Globus pallidus (tissue), 1 donor: ENCODE data around the gene DHDDS.
A peak's percentile ranks its signal among the peaks of the same experiment; 100 is the strongest.
"Not testable (repeated sequence)": the region's sequence is repeated elsewhere in the genome, so short reads cannot be mapped to it uniquely, and the experiment has no call there.

ENCODE experiments used
- DNase-seq: peaks from one replicate; pipeline ENCODE4 v3.0.0-alpha.2; 2015; ENCODE audit warnings: low spot score

DHDDS gene

GRCh38 chr1:26431979-26432695 is at the start of gene DHDDS:
Gene DHDDS, plus strand, starts transcription at chr1:26432321. Its CDS starts 625 bp downstream, at chr1:26432946.
- DNase-seq, result peak; percentile 98

- no peak for DNase-seq
Observed at GRCh38 chr1:26384076-26384475, 48.0 kb upstream of the DHDDS start.

GRCh38 chr1:26385063-26385462 is 47.1 kb upstream of the DHDDS start:
- DNase-seq, result not testable (repeated sequence)

GRCh38 chr1:26387447-26387846 is 44.7 kb upstream of the DHDDS start:
- DNase-seq, result no peak

- DNase-seq, result no peak
Observed at GRCh38 chr1:26388791-26389445, 43.2 kb upstream of the DHDDS start.

- DNase-seq, result no peak
Observed at GRCh38 chr1:26389604-26390247, 42.4 kb upstream of the DHDDS start.

GRCh38 chr1:26391450-26391849 is 40.7 kb upstream of the DHDDS start:
- peak; percentile 63 for DNase-seq

GRCh38 chr1:26395754-26396153 is 36.4 kb upstream of the DHDDS start:
- no peak for DNase-seq

- DNase-seq, result no peak
Observed at GRCh38 chr1:26399034-26399433, 33.1 kb upstream of the DHDDS start.

GRCh38 chr1:26401891-26402290 is 30.2 kb upstream of the DHDDS start:
- no peak for DNase-seq

- no peak for DNase-seq
Observed at GRCh38 chr1:26403656-26404055, 28.5 kb upstream of the DHDDS start.

GRCh38 chr1:26404641-26405040 is 27.5 kb upstream of the DHDDS start:
- DNase-seq, result no peak

GRCh38 chr1:26405281-26405915 is 26.7 kb upstream of the DHDDS start:
- DNase-seq, result no peak

GRCh38 chr1:26408604-26409003 is 23.5 kb upstream of the DHDDS start:
- DNase-seq, result peak; percentile 64

- no peak for DNase-seq
Observed at GRCh38 chr1:26409191-26409807, 22.8 kb upstream of the DHDDS start.

- no peak for DNase-seq
Observed at GRCh38 chr1:26410706-26411623, 21.2 kb upstream of the DHDDS start, which contains the start of gene LIN28A. Gene LIN28A, plus strand, starts transcription at chr1:26410817. Its CDS starts 75 bp downstream, at chr1:26410892.

- DNase-seq, result no peak
Observed at GRCh38 chr1:26411624-26412074, 20.5 kb upstream of the DHDDS start.

GRCh38 chr1:26412180-26412840 is 19.8 kb upstream of the DHDDS start:
- no peak for DNase-seq

GRCh38 chr1:26413031-26413430 is 19.1 kb upstream of the DHDDS start:
- no peak for DNase-seq

GRCh38 chr1:26417111-26417759 is 14.9 kb upstream of the DHDDS start:
- DNase-seq, result peak; percentile 43
